Esophagus muscularis mucosa (tissue), 4 donors: ENCODE data around the gene ACOT8.

ENCODE experiments used
- CTCF ChIP-seq, 3 experiments: fragments of 200-600 bp in 2 of 3; fragments of 450-650 bp in 1 of 3; sonication (generic) in 2 of 3; IDR thresholded peaks; one replicate each; pipeline ENCODE4 v1.5.1; 2017 to 2019; ENCODE audit warnings: antibody characterized with exemption in 3 of 3, mild to moderate bottlenecking in 2 of 3, moderate library complexity in 1 of 3
- EP300 ChIP-seq: sonication (generic); formaldehyde crosslinking; IDR thresholded peaks from one replicate; pipeline ENCODE4 v1.6.1; 2017; ENCODE audit warnings: antibody characterized with exemption
- POLR2AphosphoS5 ChIP-seq, 2 donors: sonication (generic); formaldehyde crosslinking; IDR thresholded peaks; one replicate each; pipeline ENCODE4 v1.6.1; 2017; ENCODE audit warnings: antibody characterized with exemption in 2 of 2

- no peak for TF ChIP-seq CTCF (IDR thresholded peaks at IDR 0.05)
- no peak for TF ChIP-seq EP300
- no peak for TF ChIP-seq POLR2AphosphoS5 (IDR thresholded peaks at IDR 0.05)
These were observed 42.9 kb downstream of the ACOT8 start for GRCh38 chr20:45814314-45814713.
